Thyroid gland (tissue), 4 donors: ENCODE results near the gene SNAPC4. TPM values are rescaled to one million over a fixed set of nuclear protein-coding genes. Genes with fewer than 3 reads are reported as not detected.

ENCODE experiments used
- DNase-seq, 2 donors: peaks; one replicate each; pipeline ENCODE4 v3.0.0-alpha.2; 2019
- H3K27ac ChIP-seq, 3 donors: fragments of 200-600 bp; sonication (generic); 1 replicate in 2 of 3; 2 replicates in 1 of 3; pipeline ENCODE4 v1.5.1; 2016 to 2019; ENCODE audit warnings: mild to moderate bottlenecking in 1 of 3, moderate library complexity in 1 of 3
- H3K27me3 ChIP-seq: fragments of 200-600 bp; sonication (generic); one replicate; pipeline ENCODE4 v1.5.1; 2019
- H3K36me3 ChIP-seq, 2 donors: fragments of 200-600 bp; sonication (generic); one replicate each; pipeline ENCODE4 v1.5.1; 2016 to 2019
- H3K4me1 ChIP-seq, 2 donors: fragments of 200-600 bp; sonication (generic); one replicate each; pipeline ENCODE4 v1.5.1; 2017 to 2019
- H3K4me3 ChIP-seq, 3 donors: fragments of 200-600 bp; sonication (generic); replicated peaks in 1 of 3; 1 replicate in 2 of 3; 2 replicates in 1 of 3; pipeline ENCODE4 v1.5.1; 2016; ENCODE audit warnings: mild to moderate bottlenecking in 1 of 3
- H3K9me3 ChIP-seq: fragments of 200-600 bp; sonication (generic); one replicate; pipeline ENCODE4 v1.5.1; 2017
- POLR2A ChIP-seq, 2 donors: fragments of 450-650 bp; IDR thresholded peaks; one replicate each; pipeline ENCODE4 v1.6.1; 2017; ENCODE audit warnings: antibody characterized with exemption in 2 of 2, mild to moderate bottlenecking in 2 of 2, moderate library complexity in 1 of 2
- WGBS, 2 donors: methylation state at CpG; one replicate each; pipeline ENCODE4 v1.1.5; 2017; 5-methylcytosine and 5-hydroxymethylcytosine counted together
- intact Hi-C: fragments of 100-400 bp; cut with DNase I; formaldehyde crosslinking; loops from one replicate; pipeline ENCODE4 v1.15.1; 2023
- total RNA-seq, 4 donors: library from RNA; depleted of rRNA; stranded (reverse); fragments of >200 nt; gene quantifications; one replicate each; pipeline ENCODE4 v1.2.3, GENCODE V29; 2016
- TF ChIP-seq, protein P1 (sequence below), 6 experiments: fragments of 200-600 bp in 3 of 6; fragments of 450-650 bp in 3 of 6; sonication (generic) in 3 of 6; IDR thresholded peaks; one replicate each; pipeline ENCODE4 v1.5.1; 2016 to 2019; ENCODE audit warnings: antibody characterized with exemption in 6 of 6, mild to moderate bottlenecking in 2 of 6, inconsistent platforms in 1 of 6, moderate library complexity in 1 of 6

SNAPC4 gene
- total RNA-seq, 4 donors from 2014 or later = 7.0 to 8.0 (median 7.5) TPM

DNA sequence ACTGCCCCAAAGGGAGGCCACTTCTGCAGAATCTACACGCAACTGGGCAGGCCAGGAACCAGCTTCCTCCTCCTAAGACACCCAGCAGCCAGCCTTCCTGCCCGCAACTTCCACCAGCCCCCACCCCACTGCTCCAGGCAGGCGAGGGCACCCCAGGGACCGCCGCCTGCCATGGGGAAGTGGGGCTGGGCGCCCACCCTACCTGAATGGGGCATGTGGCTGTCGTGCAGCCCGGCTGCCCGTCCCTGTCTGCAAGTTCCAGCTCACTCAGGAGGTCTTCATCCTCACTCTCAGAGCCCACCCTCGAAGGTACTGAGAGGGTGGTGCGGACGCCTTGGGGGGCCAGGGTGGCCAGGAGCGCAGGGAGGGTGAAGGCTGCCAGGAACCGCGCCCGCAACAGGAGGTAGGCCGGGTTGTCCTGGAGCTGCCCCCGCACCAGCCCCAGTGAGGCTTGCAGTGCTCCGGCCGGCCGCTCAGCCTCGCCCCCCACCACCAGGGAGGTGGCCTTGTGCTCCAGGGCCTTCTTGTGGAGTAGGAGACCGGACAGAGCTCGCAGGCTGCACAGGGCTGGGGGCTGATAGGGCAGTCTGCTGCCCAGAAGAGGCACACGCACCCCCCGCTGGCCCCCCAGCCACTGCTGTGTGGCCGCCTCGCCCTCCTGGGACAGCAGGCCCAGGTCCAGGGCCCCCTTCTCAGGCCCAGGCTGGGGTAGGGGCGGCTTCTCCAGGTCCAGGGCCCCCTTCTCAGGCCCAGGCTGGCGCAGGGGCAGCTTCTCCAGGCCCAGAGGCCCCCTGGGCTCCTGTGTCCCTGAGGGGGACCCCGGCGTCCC is 22.4 kb downstream of the SNAPC4 start:
- H3K27ac ChIP-seq = no peak overlapping the region
- H3K36me3 ChIP-seq = peaks cover 18 to 22% of the 10 kb centered on the region in 2 donors
- intact Hi-C loops = no loop called here
- DNase-seq = no peak
- TF ChIP-seq, protein P1, sequence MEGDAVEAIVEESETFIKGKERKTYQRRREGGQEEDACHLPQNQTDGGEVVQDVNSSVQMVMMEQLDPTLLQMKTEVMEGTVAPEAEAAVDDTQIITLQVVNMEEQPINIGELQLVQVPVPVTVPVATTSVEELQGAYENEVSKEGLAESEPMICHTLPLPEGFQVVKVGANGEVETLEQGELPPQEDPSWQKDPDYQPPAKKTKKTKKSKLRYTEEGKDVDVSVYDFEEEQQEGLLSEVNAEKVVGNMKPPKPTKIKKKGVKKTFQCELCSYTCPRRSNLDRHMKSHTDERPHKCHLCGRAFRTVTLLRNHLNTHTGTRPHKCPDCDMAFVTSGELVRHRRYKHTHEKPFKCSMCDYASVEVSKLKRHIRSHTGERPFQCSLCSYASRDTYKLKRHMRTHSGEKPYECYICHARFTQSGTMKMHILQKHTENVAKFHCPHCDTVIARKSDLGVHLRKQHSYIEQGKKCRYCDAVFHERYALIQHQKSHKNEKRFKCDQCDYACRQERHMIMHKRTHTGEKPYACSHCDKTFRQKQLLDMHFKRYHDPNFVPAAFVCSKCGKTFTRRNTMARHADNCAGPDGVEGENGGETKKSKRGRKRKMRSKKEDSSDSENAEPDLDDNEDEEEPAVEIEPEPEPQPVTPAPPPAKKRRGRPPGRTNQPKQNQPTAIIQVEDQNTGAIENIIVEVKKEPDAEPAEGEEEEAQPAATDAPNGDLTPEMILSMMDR (IDR thresholded peaks at IDR 0.05) = no peak
- no peak for TF ChIP-seq POLR2A (IDR thresholded peaks at IDR 0.05)
- no peaks in the 10 kb centered on the region for H3K9me3 ChIP-seq
- 83% methylated on average over 3 to 7 of the region's 32 CpGs for WGBS, 2 donors
- no peaks in the 10 kb centered on the region for H3K27me3 ChIP-seq
- no peak overlapping the region for H3K4me3 ChIP-seq
- peaks cover 4 to 13% of the 10 kb centered on the region in 2 donors for H3K4me1 ChIP-seq

DNA sequence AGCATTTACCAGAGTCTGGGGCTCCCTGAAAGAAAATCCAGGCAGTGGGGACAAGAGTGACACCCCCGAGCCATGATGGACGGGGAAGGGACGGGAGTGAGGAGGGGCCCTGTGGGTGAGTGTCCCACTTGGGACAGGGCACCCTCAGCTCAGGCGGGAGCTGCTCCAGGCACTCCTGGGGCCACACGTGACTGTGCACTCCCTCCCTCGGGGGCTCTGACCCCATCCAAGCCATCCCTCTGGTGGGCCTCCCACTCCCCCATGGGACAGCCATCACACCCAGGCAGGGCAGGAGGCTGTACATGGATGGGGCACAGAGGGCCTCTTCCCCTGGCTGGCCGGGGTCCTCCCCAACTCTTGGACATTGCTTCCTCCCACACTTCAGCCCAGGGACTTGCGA is 23.5 kb downstream of the SNAPC4 start:
- H3K27ac ChIP-seq = no peak overlapping the region
- H3K9me3 ChIP-seq = no peaks in the 10 kb centered on the region
- H3K4me1 ChIP-seq = peaks cover 4 to 18% of the 10 kb centered on the region in 2 donors
- no peaks in the 10 kb centered on the region for H3K27me3 ChIP-seq
- intact Hi-C loops = no loop called here
- TF ChIP-seq, protein P1 (IDR thresholded peaks at IDR 0.05) = no peak
- TF ChIP-seq POLR2A (IDR thresholded peaks at IDR 0.05) = no peak
- 89 to 94% methylated on average over 5 to 7 of the region's 8 CpGs for WGBS, 2 donors
- H3K4me3 ChIP-seq = no peak overlapping the region
- no peak for DNase-seq
- peaks cover 7 to 22% of the 10 kb centered on the region in 2 donors for H3K36me3 ChIP-seq

GRCh38 chr9:136375096-136375495 is 24.9 kb downstream of the SNAPC4 start:
- Histone ChIP-seq H3K36me3 (peaks cover 3 to 18% of the 10 kb centered on the region in 2 donors), H3K4me3 (no peak overlapping the region), H3K9me3 (no peaks in the 10 kb centered on the region), H3K27me3 (no peaks in the 10 kb centered on the region), H3K27ac (no peak overlapping the region), H3K4me1 (peaks cover 4 to 18% of the 10 kb centered on the region in 2 donors)
- intact Hi-C loops = no loop called here
- no peak for TF ChIP-seq POLR2A (IDR thresholded peaks at IDR 0.05)
- no peak for DNase-seq
- 96 to 97% methylated on average over 11 to 12 of the region's 12 CpGs for WGBS, 2 donors

DNA sequence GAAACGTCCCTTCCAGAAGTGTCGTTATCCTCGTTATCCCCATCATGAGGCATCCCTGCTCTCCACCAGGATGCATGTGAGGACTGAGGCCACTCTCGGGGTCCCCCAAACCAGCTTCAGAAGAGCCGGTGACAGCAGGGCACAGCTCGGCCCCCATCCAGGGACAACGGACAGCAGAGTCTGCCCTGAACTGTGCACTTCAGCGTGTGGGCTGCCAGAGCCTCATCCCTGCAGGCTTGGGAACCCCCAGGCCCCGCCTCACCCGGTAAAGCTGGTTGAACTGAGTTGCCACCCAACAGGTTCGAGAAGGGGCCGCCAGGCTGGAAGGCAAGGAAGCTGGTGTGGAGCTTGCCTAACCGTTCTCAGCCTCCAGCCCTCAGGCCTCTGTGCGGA is 25.8 kb downstream of the SNAPC4 start:
- peaks cover 4 to 18% of the 10 kb centered on the region in 2 donors for H3K4me1 ChIP-seq
- no peak for TF ChIP-seq POLR2A (IDR thresholded peaks at IDR 0.05)
- TF ChIP-seq, protein P1 (IDR thresholded peaks at IDR 0.05) = no peak
- 87 to 94% methylated on average over 9 to 14 of the region's 14 CpGs for WGBS, 2 donors
- intact Hi-C loops = no loop called here
- H3K27ac ChIP-seq = no peak overlapping the region
- no peaks in the 10 kb centered on the region for H3K9me3 ChIP-seq
- no peak for DNase-seq
- H3K36me3 ChIP-seq = peaks cover 3 to 9% of the 10 kb centered on the region in 2 donors
- no peaks in the 10 kb centered on the region for H3K27me3 ChIP-seq
- no peak overlapping the region for H3K4me3 ChIP-seq

DNA sequence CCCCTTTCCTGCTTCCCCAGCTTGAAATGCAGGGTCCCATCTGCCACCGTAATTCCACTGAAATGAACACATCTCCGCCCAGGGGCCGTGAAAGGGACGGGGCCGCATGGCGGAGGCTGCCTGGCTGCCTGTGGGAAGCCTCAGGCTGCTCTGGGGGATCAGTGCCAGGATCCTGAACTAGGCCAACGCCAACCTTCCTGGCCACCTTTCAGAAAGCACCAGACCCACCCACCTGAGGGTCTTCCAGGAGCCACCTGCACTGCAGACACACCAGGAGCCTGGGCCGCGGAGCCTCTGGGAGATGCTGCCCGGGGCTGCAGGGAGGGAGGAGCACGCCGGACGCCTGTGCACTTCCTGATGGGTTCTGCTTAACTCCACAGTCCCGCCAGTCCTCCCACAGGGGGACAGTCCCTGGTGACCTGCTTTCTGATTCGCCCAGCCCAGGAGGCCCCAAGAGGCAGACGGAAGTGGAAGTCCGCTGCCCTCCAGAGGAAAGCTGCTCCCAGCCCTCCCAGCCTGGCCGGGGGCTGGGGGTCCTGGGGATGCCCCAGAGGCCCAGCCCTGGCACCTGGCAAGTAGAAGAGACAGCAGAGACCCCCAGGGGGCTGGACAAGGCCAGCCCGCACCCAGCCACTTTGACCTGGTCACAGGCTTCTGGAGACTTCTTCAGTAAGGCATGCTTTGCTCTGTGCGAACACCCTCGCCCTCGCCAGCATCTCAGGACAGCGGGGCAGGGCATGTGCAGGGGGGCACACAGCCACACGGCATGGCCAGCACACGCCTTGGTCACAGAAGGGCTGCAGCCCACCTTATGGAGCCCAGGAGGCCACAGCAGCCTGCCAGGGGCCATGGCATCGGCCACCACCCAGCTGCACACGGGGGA is 26.4 kb downstream of the SNAPC4 start, which contains the start of gene CARD9:
Gene CARD9 (minus strand): TSS at position 370 of the 883 bp plus-strand sequence. CDS start 1,591 bp downstream, outside the sequence.
- H3K4me1 ChIP-seq = peaks cover 4 to 18% of the 10 kb centered on the region in 2 donors
- no peak within 1 kb of the TSS for H3K27ac ChIP-seq
- DNase-seq = no peak
- H3K27me3 ChIP-seq = no peaks in the 10 kb centered on the region
- intact Hi-C loops = no loop called here
- no peak for TF ChIP-seq POLR2A (IDR thresholded peaks at IDR 0.05)
- TF ChIP-seq, protein P1 (IDR thresholded peaks at IDR 0.05) = no peak
- no peak within 1 kb of the TSS for H3K4me3 ChIP-seq
- peaks cover 0 to 4% of the 10 kb centered on the region in 2 donors for H3K36me3 ChIP-seq
- WGBS, 2 donors = 60 to 70% methylated on average over 6 to 21 of the region's 27 CpGs
- no peaks in the 10 kb centered on the region for H3K9me3 ChIP-seq
